Measurements from ENCODE around the gene FOXK1. TPM values are rescaled to one million over a fixed set of nuclear protein-coding genes. Genes with fewer than 3 reads are reported as not detected.

FOXK1 gene
- total RNA-seq, 2 donors from 2014 or later = 19.9 to 28.3 TPM

DNA sequence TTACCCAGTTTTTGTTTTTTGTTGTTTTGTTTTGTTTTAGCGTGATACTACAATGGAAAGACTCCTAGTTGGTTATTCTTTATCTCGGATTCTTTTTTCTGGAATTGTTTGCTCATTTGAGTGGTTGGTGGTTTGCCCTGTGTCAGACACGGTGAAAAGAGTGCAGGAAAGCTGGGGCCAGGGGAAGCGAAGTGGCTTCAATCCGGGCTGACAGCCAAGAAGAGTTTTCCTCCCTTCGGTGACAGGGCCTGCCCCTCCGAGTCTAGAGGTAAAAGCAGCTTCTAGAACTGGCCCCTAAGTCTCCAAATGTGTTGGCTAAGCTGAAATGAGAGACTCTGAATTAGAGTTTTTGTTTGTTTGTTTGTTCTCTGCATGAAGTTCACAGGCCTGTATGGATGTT lies 87.7 kb downstream of the FOXK1 start:
- no peak for ATAC-seq
- intact Hi-C loops (cut with DNase I, micrococcal nuclease) = no loop called here
- DNase-seq = no peak

- intact Hi-C loops (cut with DNase I, micrococcal nuclease) = no loop called here
- DNase-seq = no peak
These were observed 88.8 kb downstream of the FOXK1 start for GRCh38 chr7:4770886-4771285.

GRCh38 chr7:4771737-4772136 lies 89.6 kb downstream of the FOXK1 start:
- intact Hi-C loops (cut with DNase I, micrococcal nuclease) = no loop called here
- no peak for DNase-seq
- no peak for ATAC-seq

More at GRCh38 chr7:4770886-4771285, 88.8 kb downstream of the FOXK1 start:
- no peak for ATAC-seq

GRCh38 chr7:4772306-4772705 lies 90.2 kb downstream of the FOXK1 start:
- intact Hi-C loops (cut with DNase I, micrococcal nuclease) = no loop called here
- DNase-seq (no peak), ATAC-seq (no peak)

DNA sequence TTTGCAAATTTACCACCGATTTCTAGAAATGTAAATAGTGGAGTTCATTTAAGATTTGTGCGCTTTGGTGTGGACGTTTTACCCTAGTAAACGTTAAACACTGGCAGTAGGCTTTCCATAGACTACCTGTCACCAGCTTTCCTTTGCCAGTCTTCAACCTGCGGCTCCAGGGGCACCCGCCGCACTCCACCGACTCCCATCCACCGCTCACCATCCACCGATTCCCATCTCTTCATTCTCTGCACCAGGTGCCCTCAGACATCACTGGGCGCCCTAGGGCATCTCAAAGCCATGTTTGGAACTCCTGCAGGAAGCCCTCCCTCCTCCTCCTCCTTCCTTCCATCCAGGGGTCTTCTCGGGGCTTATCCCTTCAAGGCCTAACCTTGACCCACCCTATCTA lies 91.9 kb downstream of the FOXK1 start:
- intact Hi-C loops (cut with DNase I, micrococcal nuclease) = no loop called here
- DNase-seq = no peak
- ATAC-seq = no peak

DNA sequence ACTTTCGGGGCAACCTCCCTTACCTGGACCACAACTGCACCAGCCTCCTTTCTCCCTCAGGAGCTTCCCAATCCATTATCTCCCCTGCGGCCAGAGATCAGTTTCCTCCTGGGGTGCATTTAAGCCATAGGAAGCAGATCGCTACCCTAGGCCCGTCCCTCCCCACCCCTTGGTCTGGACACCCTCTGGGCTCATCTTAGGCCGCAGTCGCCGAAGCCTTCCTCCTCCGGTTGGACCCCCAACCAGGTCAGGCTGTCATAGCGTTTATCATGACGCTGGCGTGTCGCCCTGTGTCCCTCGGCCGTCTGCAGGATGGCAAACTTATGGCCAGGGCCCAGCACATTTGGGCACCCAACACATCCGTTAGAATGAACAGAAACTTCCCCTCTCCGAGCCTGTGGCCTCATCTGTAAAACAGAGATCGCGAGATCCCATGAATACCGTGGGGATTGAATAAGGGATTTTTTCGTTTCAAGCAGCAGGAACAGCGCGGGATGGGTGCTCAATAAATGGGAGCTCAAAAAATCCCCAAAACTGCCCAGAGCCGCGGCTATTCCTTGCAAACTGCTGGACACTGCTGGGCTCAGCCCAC lies 92.7 kb downstream of the FOXK1 start:
- peak; percentile 38 for ATAC-seq
- intact Hi-C loops (cut with DNase I, micrococcal nuclease) = no loop called here
- DNase-seq = peak in 1 of 2 donors; percentile 54

- peak; percentile 97 to 98 for DNase-seq
- intact Hi-C loops (cut with DNase I, micrococcal nuclease) = no loop called here
- peak; percentile 95 for ATAC-seq
These were observed 93.3 kb downstream of the FOXK1 start, which contains the start of gene AP5Z1 for GRCh38 chr7:4775250-4775847. Gene AP5Z1, plus strand, starts transcription at chr7:4775623. Its CDS starts 93 bp downstream, at chr7:4775716.

GRCh38 chr7:4775848-4776623 lies 93.9 kb downstream of the FOXK1 start:
- DNase-seq (no peak), ATAC-seq (peak; percentile 46)
- intact Hi-C loops (cut with DNase I, micrococcal nuclease) = no loop called here

- no peak for DNase-seq
- no peak for ATAC-seq
- intact Hi-C loops (cut with DNase I, micrococcal nuclease) = no loop called here
These were observed 97.0 kb downstream of the FOXK1 start for GRCh38 chr7:4779118-4779517.

DNA sequence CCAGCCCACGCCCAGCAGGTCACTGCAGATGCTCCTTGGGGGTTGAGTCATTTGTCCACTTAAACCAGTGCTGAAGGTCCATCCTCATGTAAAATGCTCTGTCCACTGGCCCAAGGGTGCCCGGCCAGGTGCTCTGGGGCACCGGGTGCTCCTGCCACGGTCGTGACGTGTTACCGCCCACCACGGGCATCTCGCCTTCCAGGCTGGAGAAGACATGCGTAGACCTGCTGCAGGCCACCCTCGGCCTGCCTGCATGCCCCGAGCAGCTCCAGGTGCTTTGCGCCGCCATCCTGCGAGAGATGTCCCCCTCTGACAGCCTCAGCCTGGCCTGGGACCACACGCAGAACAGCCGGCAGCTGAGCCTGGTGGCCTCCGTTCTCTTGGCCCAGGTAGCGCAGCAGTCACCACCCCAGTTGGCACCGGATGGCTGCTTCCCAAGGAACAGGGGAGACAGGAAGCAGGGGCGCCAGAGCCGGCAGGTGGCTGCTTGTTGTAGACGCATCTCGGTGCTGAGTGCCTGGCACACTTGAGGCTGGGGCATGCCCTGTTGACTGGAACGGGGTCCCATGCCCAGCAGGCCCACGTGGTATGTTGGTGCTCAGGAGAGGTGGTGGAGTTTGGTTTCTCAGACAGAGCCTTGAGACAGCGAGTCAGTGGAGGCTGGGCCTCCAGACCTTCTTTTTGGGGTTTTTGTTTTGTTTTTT lies 99.4 kb downstream of the FOXK1 start:
- DNase-seq = no peak
- ATAC-seq = no peak
- intact Hi-C loops (cut with DNase I, micrococcal nuclease) = no loop called here

DNA sequence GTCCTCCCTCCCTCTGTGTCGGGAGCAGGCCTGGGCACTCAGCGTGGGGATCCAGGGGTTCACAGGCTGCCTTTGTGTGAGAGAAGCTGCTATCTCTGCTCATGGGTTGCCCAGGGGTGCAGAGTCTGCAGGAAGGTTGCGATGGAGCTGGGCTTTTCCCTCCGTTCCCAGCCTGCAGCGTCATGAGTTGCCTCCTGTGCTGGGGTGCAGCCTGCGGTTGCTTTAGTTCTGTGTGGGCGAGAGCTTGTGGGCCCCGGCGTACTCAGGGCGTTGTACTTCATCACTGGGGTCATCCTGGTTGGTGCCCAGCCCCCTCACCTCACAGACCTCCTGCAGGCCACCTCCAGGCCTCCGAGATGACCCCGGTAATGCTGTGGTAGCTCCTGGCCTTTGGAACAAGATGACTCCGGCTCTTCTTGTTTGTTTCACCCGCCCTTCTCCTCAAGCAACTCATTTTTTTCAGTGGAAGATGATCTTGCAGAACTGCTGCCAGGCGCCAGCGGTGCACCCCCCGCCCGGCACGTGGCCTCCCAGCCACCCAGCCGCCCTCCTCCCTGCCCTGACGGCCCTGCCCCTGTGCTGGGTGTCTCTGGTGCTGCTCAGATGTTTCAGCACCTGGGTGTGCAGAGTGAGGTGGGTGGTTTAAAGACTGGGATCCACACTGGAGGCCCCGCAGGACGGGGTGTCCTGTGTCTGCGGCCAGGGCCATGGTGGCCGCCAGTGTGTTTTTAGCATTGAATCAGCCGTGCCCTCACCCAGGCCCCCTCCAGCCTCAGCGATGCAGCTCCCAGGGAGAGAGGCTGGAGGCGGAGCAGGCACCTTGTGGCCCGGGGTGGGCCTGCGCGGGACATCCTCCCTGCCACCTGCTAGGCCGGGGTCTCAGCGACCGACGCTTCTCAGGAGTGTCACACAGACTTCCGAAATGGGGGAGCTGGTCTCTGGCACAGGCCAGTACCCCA lies 100.5 kb downstream of the FOXK1 start:
- ATAC-seq (peak; percentile 9), DNase-seq (no peak)
- intact Hi-C loops (cut with DNase I, micrococcal nuclease) = no loop called here

DNA sequence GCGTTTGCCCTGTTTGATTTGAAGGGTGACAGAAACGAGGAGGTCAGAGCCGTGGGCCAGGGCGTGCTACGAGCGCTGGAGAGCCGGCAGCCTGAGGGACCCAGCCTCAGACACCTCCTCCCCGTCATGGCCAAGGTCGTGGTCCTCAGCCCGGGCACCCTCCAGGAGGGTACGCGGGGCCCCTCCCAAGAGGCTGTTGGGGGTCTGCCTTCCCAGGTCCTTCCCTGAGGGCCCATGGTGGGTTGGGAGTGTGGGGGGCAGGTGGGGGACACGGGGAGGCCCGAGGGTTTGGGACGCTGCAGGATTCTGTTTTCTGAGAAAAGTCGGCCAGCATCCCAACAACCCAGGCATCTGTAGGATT lies 101.2 kb downstream of the FOXK1 start:
- DNase-seq (no peak), ATAC-seq (no peak)
- intact Hi-C loops (cut with DNase I, micrococcal nuclease) = no loop called here

- ATAC-seq = no peak
- no peak for DNase-seq
- intact Hi-C loops (cut with DNase I, micrococcal nuclease) = no loop called here
These were observed 101.8 kb downstream of the FOXK1 start for GRCh38 chr7:4783762-4784351.

GRCh38 chr7:4784799-4785198 lies 102.7 kb downstream of the FOXK1 start:
- ATAC-seq (no peak), DNase-seq (no peak)
- intact Hi-C loops (cut with DNase I, micrococcal nuclease) = no loop called here

DNA sequence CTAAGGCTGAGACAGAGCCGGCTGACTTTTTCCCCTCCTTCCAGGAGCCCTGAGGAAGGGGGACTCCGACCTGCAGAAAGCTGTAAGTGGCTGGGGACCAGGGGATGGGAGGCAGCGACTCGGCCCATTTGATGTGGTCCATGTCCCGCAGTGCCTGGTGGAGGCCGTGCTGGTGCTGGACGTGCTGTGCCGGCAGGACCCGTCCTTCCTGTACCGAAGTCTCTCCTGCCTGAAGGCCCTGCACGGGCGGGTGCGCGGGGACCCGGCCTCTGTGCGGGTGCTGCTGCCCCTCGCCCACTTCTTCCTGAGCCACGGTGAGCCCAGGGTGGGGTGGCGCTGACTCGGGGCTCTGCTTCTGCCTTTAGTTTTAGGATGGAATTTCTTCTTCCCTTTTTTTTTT lies 103.3 kb downstream of the FOXK1 start:
- ATAC-seq (no peak), DNase-seq (no peak)
- intact Hi-C loops (cut with DNase I, micrococcal nuclease) = no loop called here

- DNase-seq (no peak), ATAC-seq (no peak)
- intact Hi-C loops (cut with DNase I, micrococcal nuclease) = no loop called here
These were observed 103.9 kb downstream of the FOXK1 start for GRCh38 chr7:4786015-4786414.

GRCh38 chr7:4787541-4787940 lies 105.4 kb downstream of the FOXK1 start:
- intact Hi-C loops (cut with DNase I, micrococcal nuclease) = no loop called here
- DNase-seq = no peak
- ATAC-seq = no peak

DNA sequence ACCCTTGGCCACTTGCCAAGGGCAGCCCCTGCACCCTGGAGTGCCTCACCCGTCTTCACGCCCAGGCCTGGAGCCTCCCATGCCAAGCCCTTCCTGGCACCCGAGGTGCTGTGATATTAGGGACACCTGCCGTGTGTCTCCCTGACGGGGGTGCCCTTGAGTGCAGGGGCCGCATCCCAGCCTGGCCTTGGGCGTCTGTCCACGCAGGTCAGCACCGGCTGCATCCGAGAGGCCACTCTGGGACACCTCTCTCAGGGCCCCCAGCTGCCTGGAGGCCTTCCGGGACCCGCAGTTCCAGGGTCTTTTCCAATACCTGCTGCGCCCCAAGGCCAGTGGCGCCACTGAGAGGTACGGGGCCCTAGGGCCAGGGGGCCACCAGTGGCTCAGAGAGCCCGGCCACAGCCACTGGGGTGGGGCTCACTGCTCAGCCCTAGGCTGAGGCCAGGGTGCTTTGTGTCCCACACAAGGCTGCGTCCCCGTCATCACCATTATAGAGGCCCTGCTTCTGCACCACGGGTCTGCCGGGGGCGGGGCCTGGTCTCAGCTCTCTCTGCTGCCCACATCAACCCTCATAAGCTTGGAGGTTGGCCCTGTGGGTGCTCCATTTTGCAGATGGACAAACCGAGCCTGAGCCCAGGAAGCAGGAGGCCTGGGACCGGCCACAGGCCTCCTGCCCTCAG lies 106.0 kb downstream of the FOXK1 start:
- no peak for DNase-seq
- intact Hi-C loops (cut with DNase I, micrococcal nuclease) = no loop called here

More for the DNA sequence above, 106.0 kb downstream of the FOXK1 start:
- ATAC-seq = no peak
